ENCODE data around the gene SEC14L3.

SEC14L3 gene

GRCh38 chr22:30495041-30495784 is 23.4 kb upstream of the SEC14L3 start:
- TF ChIP-seq CTCF (IDR thresholded peaks at IDR 0.05; ENCODE audit: insufficient read depth, low read length, poor library complexity, severe bottlenecking): no peak
- Histone ChIP-seq H3K4me3 (replicated peaks; ENCODE audit: low read depth, low read length) (no peak overlapping the region), H3K36me3 (ENCODE audit: control insufficient read depth, insufficient read depth, low read length) (no peaks in the 10 kb centered on the region), H3K27me3 (replicated peaks; ENCODE audit: control insufficient read depth, insufficient read depth, low read length) (no peaks in the 10 kb centered on the region; the same call in 1 of the 2 replicates)
- DNase-seq (ENCODE audit: extremely low read depth, insufficient read length): no peak

- no peaks in the 10 kb centered on the region; the same call in 1 of the 2 replicates for H3K27me3 ChIP-seq (replicated peaks; ENCODE audit: control insufficient read depth, insufficient read depth, low read length)
- TF ChIP-seq CTCF (IDR thresholded peaks at IDR 0.05; ENCODE audit: insufficient read depth, low read length, poor library complexity, severe bottlenecking): no peak
- no peak overlapping the region for H3K4me3 ChIP-seq (replicated peaks; ENCODE audit: low read depth, low read length)
- no peaks in the 10 kb centered on the region for H3K36me3 ChIP-seq (ENCODE audit: control insufficient read depth, insufficient read depth, low read length)
- DNase-seq (ENCODE audit: extremely low read depth, insufficient read length): no peak
These were observed 20.3 kb upstream of the SEC14L3 start for GRCh38 chr22:30492144-30492543.

- TF ChIP-seq CTCF (IDR thresholded peaks at IDR 0.05; ENCODE audit: insufficient read depth, low read length, poor library complexity, severe bottlenecking): no peak
- H3K4me3 ChIP-seq (replicated peaks; ENCODE audit: low read depth, low read length): no peak overlapping the region
- no peak for DNase-seq (ENCODE audit: extremely low read depth, insufficient read length)
These were observed 19.6 kb upstream of the SEC14L3 start for GRCh38 chr22:30491381-30491780.

GRCh38 chr22:30490399-30490798 is 18.6 kb upstream of the SEC14L3 start:
- Histone ChIP-seq H3K4me3 (replicated peaks; ENCODE audit: low read depth, low read length) (no peak overlapping the region), H3K27me3 (replicated peaks; ENCODE audit: control insufficient read depth, insufficient read depth, low read length) (no peaks in the 10 kb centered on the region; the same call in 1 of the 2 replicates), H3K36me3 (ENCODE audit: control insufficient read depth, insufficient read depth, low read length) (no peaks in the 10 kb centered on the region)
- TF ChIP-seq CTCF (IDR thresholded peaks at IDR 0.05; ENCODE audit: insufficient read depth, low read length, poor library complexity, severe bottlenecking): peak; percentile 52
- no peak for DNase-seq (ENCODE audit: extremely low read depth, insufficient read length)

More at GRCh38 chr22:30491381-30491780, 19.6 kb upstream of the SEC14L3 start:
- Histone ChIP-seq H3K36me3 (ENCODE audit: control insufficient read depth, insufficient read depth, low read length) (no peaks in the 10 kb centered on the region), H3K27me3 (replicated peaks; ENCODE audit: control insufficient read depth, insufficient read depth, low read length) (no peaks in the 10 kb centered on the region; the same call in 1 of the 2 replicates)

GRCh38 chr22:30488121-30488520 is 16.3 kb upstream of the SEC14L3 start:
- no peak for TF ChIP-seq CTCF (IDR thresholded peaks at IDR 0.05; ENCODE audit: insufficient read depth, low read length, poor library complexity, severe bottlenecking)
- Histone ChIP-seq H3K4me3 (replicated peaks; ENCODE audit: low read depth, low read length) (no peak overlapping the region), H3K36me3 (ENCODE audit: control insufficient read depth, insufficient read depth, low read length) (no peaks in the 10 kb centered on the region), H3K27me3 (replicated peaks; ENCODE audit: control insufficient read depth, insufficient read depth, low read length) (no peaks in the 10 kb centered on the region; the same call in 1 of the 2 replicates)
- no peak for DNase-seq (ENCODE audit: extremely low read depth, insufficient read length)

Measured in GM06990 (cell line).